ENCODE measurements around the gene LDAF1.
"Not testable (repeated sequence)": the region's sequence is repeated elsewhere in the genome, so short reads cannot be mapped to it uniquely, and the experiment has no call there.

LDAF1 gene

DNA sequence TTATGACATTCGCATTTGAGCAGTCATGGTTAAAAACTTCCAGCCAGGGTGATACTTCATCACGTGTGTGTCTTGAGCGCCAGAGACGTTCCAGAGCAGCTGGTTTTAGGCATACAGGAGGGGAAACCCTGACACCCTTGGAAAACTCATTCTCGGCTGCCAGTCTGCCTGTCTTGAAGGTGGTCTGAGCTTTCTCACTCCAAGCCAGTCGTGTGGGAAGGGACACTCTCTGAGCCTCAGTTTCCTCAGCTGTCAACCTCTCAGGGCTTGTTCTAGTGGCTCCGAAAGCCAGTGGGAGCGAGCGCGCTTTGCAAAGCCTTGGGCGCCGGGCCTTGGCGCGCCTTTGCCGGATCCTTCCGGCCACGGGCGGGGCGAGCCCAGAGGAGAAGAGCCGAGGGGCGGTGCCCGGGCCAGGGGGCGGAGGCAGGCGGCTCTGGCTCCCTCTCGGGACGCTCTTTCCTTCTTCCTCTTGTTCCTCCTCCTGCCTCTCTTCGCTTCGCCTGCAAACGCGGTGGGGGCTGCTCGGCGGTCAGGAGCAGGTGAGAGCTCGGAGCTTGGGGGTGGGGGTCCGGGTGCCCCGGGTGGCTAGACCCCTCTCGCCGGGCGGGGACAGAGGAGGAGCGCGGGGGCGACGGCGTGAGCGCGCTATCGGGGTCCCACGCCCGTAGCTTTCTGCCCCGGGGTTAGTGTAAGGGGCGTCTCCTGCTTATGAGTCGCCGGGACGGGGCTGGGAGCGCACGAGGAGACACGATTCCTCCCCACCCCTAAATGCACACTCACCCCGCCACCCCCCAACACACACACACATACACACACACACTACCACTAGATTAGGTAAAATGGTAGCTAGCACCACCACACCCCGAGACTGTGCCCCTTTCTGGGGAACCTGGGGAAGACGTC, at the start of gene LDAF1:
LDAF1 (plus strand) TSS at position 467 of the 903 bp plus-strand sequence. CDS start 2,509 bp downstream, outside the sequence.
- DNase-seq (ENCODE audit: low read depth): peak; percentile 24
- H3K4me3 ChIP-seq (ENCODE audit: low read depth, low read length): peak within 1 kb of the TSS; percentile 64

DNA sequence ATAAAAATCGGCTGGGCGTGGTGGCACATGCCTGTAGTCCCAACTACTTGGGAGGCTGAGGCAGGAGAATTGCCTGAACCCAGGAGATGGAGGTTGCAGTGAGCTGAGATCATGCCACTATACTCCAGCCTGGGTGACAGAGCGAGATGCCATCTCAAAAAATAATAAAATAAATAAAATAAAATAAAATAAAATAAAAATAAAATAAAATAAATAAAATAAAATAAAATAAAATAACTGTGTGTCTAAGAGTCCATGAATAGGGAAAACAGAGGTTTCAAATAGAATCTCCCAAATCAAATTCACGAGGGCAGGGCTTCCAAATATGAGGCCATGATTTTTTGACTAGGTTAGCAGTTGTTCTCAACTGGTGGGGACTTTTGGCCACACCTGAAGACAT, 42.9 kb upstream of the LDAF1 start:
- not testable (repeated sequence) for DNase-seq (ENCODE audit: low read depth); H3K4me3 ChIP-seq (ENCODE audit: low read depth, low read length)

DNA sequence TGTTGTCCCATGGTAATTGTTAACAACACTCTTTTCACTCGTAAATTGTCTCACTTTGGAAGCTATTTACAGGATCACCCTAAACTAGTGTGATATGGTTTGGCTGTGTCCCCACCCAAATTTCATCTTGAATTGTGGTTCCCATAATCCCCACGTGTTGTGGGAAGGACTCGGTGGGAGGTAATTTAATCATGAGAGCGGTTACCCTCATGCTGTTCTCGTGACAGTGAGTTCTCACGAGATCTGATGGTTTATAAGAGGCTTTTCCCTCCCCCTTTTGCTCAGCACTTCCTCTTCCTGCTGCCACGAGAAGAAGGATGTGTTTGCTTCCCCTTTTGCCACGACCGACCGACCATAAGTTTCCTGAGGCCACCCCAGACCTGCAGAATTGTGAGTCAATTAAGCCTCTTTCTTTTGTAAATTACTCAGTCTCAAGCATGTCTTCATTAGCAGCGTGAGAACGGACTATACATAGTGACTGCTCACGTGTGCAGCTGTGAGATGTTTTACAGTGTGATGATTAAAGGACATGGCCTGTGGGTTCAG, 42.3 kb upstream of the LDAF1 start:
- H3K4me3 ChIP-seq (ENCODE audit: low read depth, low read length): no peak overlapping the region
- no peak for DNase-seq (ENCODE audit: low read depth)

GRCh38 chr16:21117567-21117966, 40.9 kb upstream of the LDAF1 start:
- no peak overlapping the region for H3K4me3 ChIP-seq (ENCODE audit: low read depth, low read length)
- DNase-seq (ENCODE audit: low read depth): no peak

DNA sequence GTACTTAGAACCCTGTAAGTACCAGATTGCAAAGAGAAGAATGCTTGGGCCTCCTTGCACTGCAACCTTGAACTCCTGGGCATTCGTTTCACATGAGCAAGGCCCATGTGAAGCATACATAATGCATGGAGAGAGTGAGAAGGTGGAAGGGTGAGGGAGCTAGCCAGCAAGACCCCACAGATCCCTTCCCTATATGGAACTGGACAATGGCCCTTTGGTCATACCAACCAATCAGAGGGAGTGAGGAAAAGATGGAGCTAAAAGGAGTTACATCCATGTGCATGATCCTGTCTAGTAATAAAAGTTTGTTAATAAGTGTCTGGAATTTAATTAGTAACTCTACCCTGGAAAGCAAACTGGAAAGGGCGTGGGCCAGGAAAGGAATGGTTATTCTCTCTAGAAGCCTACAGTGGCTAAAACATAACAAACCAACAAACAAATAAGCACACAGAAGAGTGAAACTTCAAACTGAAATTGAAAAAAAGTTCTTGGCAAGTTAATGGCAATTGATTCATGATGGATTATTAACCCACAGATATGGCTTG, 37.4 kb upstream of the LDAF1 start:
- no peak overlapping the region for H3K4me3 ChIP-seq (ENCODE audit: low read depth, low read length)
- no peak for DNase-seq (ENCODE audit: low read depth)

- no peak for DNase-seq (ENCODE audit: low read depth)
- H3K4me3 ChIP-seq (ENCODE audit: low read depth, low read length): no peak overlapping the region
Measured at GRCh38 chr16:21125191-21125590, 33.3 kb upstream of the LDAF1 start.

- H3K4me3 ChIP-seq (ENCODE audit: low read depth, low read length): no peak overlapping the region
- DNase-seq (ENCODE audit: low read depth): no peak
Measured at GRCh38 chr16:21126518-21126917, 32.0 kb upstream of the LDAF1 start.

- DNase-seq (ENCODE audit: low read depth): no peak
Measured at GRCh38 chr16:21128991-21129390, 29.5 kb upstream of the LDAF1 start.

DNA sequence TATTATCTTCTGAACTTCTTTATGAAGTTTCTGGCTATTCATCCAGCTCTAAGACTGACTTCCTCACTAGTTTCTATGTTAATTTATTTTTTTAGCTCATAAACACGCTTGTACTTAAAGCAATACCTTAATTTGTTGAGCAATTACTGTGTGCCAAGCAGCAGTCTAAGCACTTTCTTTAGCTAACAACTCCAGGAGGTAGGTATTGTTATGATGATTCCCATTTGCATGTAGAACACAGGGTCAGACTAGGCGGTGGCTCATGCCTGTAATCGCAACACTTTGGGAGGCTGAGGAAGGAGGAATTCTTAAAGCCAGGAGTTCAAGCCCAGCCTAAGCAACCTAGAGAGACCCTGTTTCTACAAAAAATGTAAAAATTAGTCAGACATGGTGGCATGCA, 27.7 kb upstream of the LDAF1 start:
- no peak for DNase-seq (ENCODE audit: low read depth)
- H3K4me3 ChIP-seq (ENCODE audit: low read depth, low read length): no peak overlapping the region

More at GRCh38 chr16:21128991-21129390, 29.5 kb upstream of the LDAF1 start:
- no peak overlapping the region for H3K4me3 ChIP-seq (ENCODE audit: low read depth, low read length)

- DNase-seq (ENCODE audit: low read depth): no peak
- no peak overlapping the region for H3K4me3 ChIP-seq (ENCODE audit: low read depth, low read length)
Measured at GRCh38 chr16:21134053-21134452, 24.4 kb upstream of the LDAF1 start.

DNA sequence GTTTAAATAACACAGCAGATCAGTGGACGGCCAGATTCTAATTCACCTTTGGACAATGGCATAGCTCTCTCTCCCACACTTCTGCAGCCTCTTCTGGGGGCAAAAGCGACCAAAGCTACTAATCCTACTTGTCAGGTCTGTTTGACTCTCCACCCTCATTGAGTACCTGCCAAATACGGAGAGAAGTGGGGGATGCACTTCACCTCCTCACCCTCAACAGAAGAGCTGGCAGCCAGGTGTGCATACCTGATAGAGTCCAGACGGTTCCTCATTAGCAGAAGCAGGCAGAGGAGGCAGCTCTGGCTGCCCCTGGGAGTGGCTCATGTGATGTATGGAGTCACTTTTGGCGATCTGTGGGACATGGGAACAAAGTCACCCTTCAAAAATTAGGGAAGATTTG, 12.7 kb upstream of the LDAF1 start:
- no peak for DNase-seq (ENCODE audit: low read depth)
- H3K4me3 ChIP-seq (ENCODE audit: low read depth, low read length): no peak overlapping the region

DNA sequence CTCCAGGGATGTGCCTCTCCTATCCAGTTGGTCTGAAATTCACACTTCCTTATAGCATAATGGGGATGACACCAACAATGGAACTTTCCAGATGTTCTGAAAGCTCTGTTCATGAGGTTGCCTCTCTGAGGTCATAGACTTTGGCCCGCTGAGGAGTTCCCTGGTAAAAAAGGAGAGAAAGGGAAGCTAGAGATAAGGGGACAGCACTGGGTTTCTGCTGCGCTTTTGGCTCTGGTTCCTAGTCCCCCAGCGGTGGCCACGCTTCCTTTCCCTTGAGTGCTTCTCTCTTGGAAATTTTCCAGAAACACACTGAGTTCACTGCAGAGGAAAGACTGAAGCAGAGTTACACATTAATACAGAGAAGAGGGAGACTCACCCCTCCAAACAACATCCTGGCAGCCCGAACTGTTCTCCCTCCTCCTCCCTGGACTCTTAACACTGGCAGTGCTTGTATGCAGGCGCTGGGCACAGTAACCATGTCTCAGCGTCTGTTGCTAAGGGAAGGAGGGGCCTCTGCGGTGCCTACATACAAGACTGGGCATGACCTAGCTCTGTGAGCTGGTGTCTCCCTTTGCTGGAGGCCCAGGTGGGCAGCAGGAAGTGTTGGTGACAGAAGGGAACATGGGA, 8.0 kb upstream of the LDAF1 start, which contains the start of gene DNAH3:
DNAH3 (minus strand) TSS at position 472 of the 627 bp plus-strand sequence. CDS start 527 bp downstream, outside the sequence.
- H3K4me3 ChIP-seq (ENCODE audit: low read depth, low read length): no peak within 1 kb of the TSS
- no peak for DNase-seq (ENCODE audit: low read depth)

- DNase-seq (ENCODE audit: low read depth); H3K4me3 ChIP-seq (ENCODE audit: low read depth, low read length): not testable (repeated sequence)
Measured at GRCh38 chr16:21152160-21153030, 6.1 kb upstream of the LDAF1 start.

GRCh38 chr16:21153124-21153729, 5.2 kb upstream of the LDAF1 start:
- not testable (repeated sequence) for DNase-seq (ENCODE audit: low read depth); H3K4me3 ChIP-seq (ENCODE audit: low read depth, low read length)

DNA sequence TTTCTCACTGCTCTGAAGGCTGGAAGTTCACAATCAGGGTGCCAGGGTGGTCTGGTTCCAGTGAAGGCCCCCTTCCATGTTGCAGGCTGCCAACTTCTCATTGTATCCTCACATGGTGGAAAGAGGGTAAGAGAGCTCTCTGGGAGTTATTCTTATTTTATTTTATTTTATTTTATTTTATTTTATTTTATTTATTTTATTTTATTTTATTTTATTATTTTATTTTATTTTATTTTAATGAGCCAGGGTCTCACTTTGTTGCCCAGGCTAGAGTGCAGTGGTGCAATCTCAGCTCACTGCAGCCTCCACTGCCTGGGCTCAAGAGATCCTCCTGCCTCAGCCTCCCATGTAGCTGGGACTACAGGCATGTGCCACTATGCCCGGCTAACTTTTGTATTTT, 2.5 kb upstream of the LDAF1 start:
- not testable (repeated sequence) for DNase-seq (ENCODE audit: low read depth); H3K4me3 ChIP-seq (ENCODE audit: low read depth, low read length)

- H3K4me3 ChIP-seq (ENCODE audit: low read depth, low read length): no peak overlapping the region
- DNase-seq (ENCODE audit: low read depth): peak; percentile 33
Measured at GRCh38 chr16:21156767-21157467, 1.6 kb upstream of the LDAF1 start.

GRCh38 chr16:21157632-21158031, 842 bp upstream of the LDAF1 start:
- no peak overlapping the region for H3K4me3 ChIP-seq (ENCODE audit: low read depth, low read length)
- no peak for DNase-seq (ENCODE audit: low read depth)

DNA sequence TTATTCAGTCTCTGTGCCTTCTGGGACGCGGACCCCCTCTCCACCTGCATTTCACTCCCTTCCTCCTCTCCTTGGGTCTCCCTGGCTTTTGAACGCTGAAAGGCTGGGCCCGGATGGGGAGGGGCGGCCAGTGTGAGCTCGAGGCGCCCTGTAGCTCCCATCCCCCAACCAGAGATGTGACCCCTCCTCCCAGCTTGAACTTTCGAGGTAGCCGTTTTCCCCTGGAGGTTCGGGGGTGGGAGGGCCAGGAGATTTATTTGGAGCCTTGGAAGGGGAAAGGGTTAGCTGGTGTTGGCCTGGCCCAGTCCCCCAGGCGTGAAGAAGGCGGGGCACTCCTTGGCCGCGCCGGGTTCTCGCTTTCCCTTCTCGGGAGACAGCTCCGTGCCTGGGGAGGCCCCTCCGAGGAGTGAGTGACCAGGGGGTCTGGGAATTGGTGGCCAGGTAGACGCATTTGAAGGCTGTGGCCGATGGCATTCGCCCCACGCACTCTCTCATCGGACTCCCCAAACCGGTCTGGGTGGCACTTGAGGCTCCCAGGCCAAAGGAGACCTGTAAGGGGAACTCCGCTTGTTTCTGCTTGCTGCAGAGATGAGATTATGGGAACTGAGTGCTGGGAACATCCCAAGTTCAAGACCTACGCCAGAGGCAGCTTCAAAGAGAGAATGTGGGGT, 942 bp downstream of the LDAF1 start:
- no peak for DNase-seq (ENCODE audit: low read depth)

More for the DNA sequence above, 942 bp downstream of the LDAF1 start:
- H3K4me3 ChIP-seq (ENCODE audit: low read depth, low read length): peak overlapping the region; percentile 64

All from skeletal muscle cell (primary cell).